Measurements from ENCODE around the gene EGFR.

DNA sequence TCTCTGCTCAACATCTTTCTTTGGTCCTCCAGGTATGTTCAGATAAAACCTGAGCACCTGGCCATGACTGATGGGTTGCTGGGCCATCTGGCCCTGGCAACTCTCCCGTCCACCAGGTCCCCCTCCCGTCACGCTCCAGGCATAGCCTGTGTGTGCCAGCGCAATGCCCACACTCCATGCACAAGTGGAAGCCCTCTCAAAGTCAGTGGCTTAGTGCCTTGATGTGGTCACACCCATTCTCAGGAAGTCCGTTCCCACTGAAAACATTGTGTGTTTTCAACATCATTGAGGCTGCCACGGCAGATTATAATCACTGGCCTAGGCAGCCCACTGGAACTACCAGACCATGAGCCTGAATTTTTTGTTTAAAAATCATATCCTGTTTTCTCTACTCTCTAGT, 175.7 kb downstream of the EGFR start:
- TF ChIP-seq, protein P1, sequence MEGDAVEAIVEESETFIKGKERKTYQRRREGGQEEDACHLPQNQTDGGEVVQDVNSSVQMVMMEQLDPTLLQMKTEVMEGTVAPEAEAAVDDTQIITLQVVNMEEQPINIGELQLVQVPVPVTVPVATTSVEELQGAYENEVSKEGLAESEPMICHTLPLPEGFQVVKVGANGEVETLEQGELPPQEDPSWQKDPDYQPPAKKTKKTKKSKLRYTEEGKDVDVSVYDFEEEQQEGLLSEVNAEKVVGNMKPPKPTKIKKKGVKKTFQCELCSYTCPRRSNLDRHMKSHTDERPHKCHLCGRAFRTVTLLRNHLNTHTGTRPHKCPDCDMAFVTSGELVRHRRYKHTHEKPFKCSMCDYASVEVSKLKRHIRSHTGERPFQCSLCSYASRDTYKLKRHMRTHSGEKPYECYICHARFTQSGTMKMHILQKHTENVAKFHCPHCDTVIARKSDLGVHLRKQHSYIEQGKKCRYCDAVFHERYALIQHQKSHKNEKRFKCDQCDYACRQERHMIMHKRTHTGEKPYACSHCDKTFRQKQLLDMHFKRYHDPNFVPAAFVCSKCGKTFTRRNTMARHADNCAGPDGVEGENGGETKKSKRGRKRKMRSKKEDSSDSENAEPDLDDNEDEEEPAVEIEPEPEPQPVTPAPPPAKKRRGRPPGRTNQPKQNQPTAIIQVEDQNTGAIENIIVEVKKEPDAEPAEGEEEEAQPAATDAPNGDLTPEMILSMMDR (IDR thresholded peaks at IDR 0.05): no peak
- no peak for TF ChIP-seq POLR2A (IDR thresholded peaks at IDR 0.05; ENCODE audit: low read depth)

Measured in esophagus muscularis mucosa (tissue), 3 donors.